Lower lobe of right lung (tissue), 2 donors: ENCODE data around the gene DUSP3. TPM values are rescaled to one million over a fixed set of nuclear protein-coding genes. Genes with fewer than 3 reads are reported as not detected.

Experiments used
- ATAC-seq, 2 donors: fragments of 200-7000 bp; cut with Tn5 transposase; one replicate each; pipeline ENCODE4 v1.9.1; 2020 to 2022; ENCODE audit warnings: mild to moderate bottlenecking in 2 of 2, moderate library complexity in 2 of 2
- DNase-seq: peaks from one replicate; pipeline ENCODE4 v3.0.0-alpha.2; 2020
- H3K27ac ChIP-seq: fragments of 200-600 bp; one replicate; pipeline ENCODE4 v1.8.0; 2022
- H3K27me3 ChIP-seq: fragments of 200-600 bp; one replicate; pipeline ENCODE4 v1.8.0; 2022; ENCODE audit warnings: low read depth
- H3K36me3 ChIP-seq: fragments of 200-600 bp; one replicate; pipeline ENCODE4 v1.8.0; 2022; ENCODE audit warnings: mild to moderate bottlenecking
- H3K4me1 ChIP-seq: fragments of 200-600 bp; one replicate; pipeline ENCODE4 v1.8.0; 2022
- H3K4me3 ChIP-seq: fragments of 200-600 bp; one replicate; pipeline ENCODE4 v1.8.0; 2022; ENCODE audit warnings: mild to moderate bottlenecking
- H3K9me3 ChIP-seq: fragments of 200-600 bp; one replicate; pipeline ENCODE4 v1.8.0; 2022
- CTCF ChIP-seq: fragments of 200-600 bp; IDR thresholded peaks from one replicate; pipeline ENCODE4 v1.8.0; 2022; ENCODE audit warnings: antibody characterized with exemption, mild to moderate bottlenecking
- intact Hi-C: fragments of 100-400 bp; cut with DNase I; formaldehyde crosslinking; loops from one replicate; pipeline ENCODE4 v1.11.0; 2022
- total RNA-seq: library from RNA; stranded (reverse); fragmentation: NEBNext Ultra II Directional; extraction: Animal tissue kit (Norgen Biotek cat#: 25700); gene quantifications from one replicate; pipeline ENCODE4 v1.2.1, GENCODE V29; 2021
- donor health status: DM: no; HTN: yes; CAD: no; lungs with severe emphysema.

DUSP3 gene
- total RNA-seq, 1 donor from 2014 or later: 92.9 TPM

GRCh38 chr17:43822570-43823190, 43.9 kb upstream of the DUSP3 start:
- Histone ChIP-seq H3K4me1 (peaks cover 21% of the 10 kb centered on the region), H3K27ac (peak overlapping the region; percentile 38), H3K4me3 (no peak overlapping the region), H3K9me3 (no peaks in the 10 kb centered on the region), H3K36me3 (peaks cover 24% of the 10 kb centered on the region), H3K27me3 (no peaks in the 10 kb centered on the region)
- ATAC-seq (peak in 1 of 2 donors; percentile 19), DNase-seq (no peak)
- no peak for TF ChIP-seq CTCF
- intact Hi-C loops: no loop called here

GRCh38 chr17:43820759-43821158, 42.0 kb upstream of the DUSP3 start:
- Histone ChIP-seq H3K36me3 (peaks cover 22% of the 10 kb centered on the region), H3K4me1 (peaks cover 21% of the 10 kb centered on the region), H3K4me3 (no peak overlapping the region), H3K27ac (no peak overlapping the region), H3K27me3 (no peaks in the 10 kb centered on the region), H3K9me3 (no peaks in the 10 kb centered on the region)
- intact Hi-C loops: no loop called here
- TF ChIP-seq CTCF: no peak
- ATAC-seq (no peak), DNase-seq (no peak)

GRCh38 chr17:43818966-43819365, 40.2 kb upstream of the DUSP3 start:
- peaks cover 19% of the 10 kb centered on the region for H3K36me3 ChIP-seq
- DNase-seq: no peak
- ATAC-seq: no peak
- H3K27me3 ChIP-seq: no peaks in the 10 kb centered on the region
- no peak for TF ChIP-seq CTCF
- peaks cover 22% of the 10 kb centered on the region for H3K4me1 ChIP-seq
- H3K4me3 ChIP-seq: no peak overlapping the region
- no peaks in the 10 kb centered on the region for H3K9me3 ChIP-seq
- intact Hi-C loops: no loop called here
- no peak overlapping the region for H3K27ac ChIP-seq

- Histone ChIP-seq H3K27ac (no peak overlapping the region), H3K27me3 (no peaks in the 10 kb centered on the region), H3K36me3 (peaks cover 27% of the 10 kb centered on the region), H3K4me3 (no peak overlapping the region), H3K4me1 (peaks cover 13% of the 10 kb centered on the region), H3K9me3 (no peaks in the 10 kb centered on the region)
- no peak for DNase-seq
- no peak for TF ChIP-seq CTCF
- no peak for ATAC-seq
- intact Hi-C loops: no loop called here
These were observed 39.0 kb upstream of the DUSP3 start for GRCh38 chr17:43817826-43818225.

- intact Hi-C loops: no loop called here
- Histone ChIP-seq H3K27ac (no peak overlapping the region), H3K27me3 (no peaks in the 10 kb centered on the region), H3K4me1 (peaks cover 8% of the 10 kb centered on the region), H3K4me3 (no peak overlapping the region), H3K36me3 (peaks cover 30% of the 10 kb centered on the region), H3K9me3 (no peaks in the 10 kb centered on the region)
- DNase-seq: no peak
- TF ChIP-seq CTCF: no peak
- ATAC-seq: peak in 1 of 2 donors; percentile 5
These were observed 37.9 kb upstream of the DUSP3 start for GRCh38 chr17:43816336-43817320.
